ENCODE data around the gene TKFC. TPM values are rescaled to one million over a fixed set of nuclear protein-coding genes. Genes with fewer than 3 reads are reported as not detected.

Gene TKFC
- total and polyA plus RNA-seq, 9 of the 15 experiments (the other 6 are each of a cell fraction or from before 2014, with no cell fraction given) = 2.0 to 61.7 (median 28.5) TPM

DNA sequence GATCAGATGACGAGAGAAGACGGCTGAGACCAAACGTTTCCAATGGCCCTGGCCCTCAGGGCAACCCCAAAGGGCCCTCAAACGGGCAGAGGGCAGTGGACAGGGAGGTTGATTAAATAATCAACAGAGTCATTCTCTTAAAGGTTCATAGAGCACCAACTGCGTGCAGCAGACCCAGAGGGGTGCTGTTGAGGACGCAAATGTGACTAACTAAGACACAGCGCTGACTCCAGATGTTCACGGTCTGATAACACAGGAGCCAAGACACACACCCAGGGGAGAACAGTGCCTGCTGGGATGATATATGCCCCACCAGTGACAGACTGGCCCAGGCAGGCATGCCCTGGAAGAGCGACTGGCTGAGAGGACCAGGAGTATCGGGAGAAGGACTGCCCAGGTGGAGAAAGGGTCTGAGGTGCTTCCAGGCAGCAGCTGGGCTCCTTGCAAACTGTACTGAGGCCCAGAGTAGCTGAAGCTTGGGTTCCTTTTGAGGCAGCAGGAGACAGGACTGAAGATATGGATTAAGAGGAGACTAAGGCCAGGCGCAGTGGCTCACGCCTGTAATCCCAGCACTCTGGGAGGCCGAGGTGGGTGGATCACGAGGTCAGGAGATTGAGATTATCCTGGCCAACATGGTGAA lies 45.6 kb upstream of the TKFC start (continued):
- TF ChIP-seq, protein P1, sequence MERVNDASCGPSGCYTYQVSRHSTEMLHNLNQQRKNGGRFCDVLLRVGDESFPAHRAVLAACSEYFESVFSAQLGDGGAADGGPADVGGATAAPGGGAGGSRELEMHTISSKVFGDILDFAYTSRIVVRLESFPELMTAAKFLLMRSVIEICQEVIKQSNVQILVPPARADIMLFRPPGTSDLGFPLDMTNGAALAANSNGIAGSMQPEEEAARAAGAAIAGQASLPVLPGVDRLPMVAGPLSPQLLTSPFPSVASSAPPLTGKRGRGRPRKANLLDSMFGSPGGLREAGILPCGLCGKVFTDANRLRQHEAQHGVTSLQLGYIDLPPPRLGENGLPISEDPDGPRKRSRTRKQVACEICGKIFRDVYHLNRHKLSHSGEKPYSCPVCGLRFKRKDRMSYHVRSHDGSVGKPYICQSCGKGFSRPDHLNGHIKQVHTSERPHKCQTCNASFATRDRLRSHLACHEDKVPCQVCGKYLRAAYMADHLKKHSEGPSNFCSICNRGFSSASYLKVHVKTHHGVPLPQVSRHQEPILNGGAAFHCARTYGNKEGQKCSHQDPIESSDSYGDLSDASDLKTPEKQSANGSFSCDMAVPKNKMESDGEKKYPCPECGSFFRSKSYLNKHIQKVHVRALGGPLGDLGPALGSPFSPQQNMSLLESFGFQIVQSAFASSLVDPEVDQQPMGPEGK (CRISPR knock-in tag; IDR thresholded peaks at IDR 0.05; ENCODE audit: borderline replicate concordance) = no peak
- peak in 1 of 2 experiments; percentile 47; a peak in 2 of 4 replicates for TF ChIP-seq KDM1A (IDR thresholded peaks at IDR 0.05)
- TF ChIP-seq, protein P2, sequence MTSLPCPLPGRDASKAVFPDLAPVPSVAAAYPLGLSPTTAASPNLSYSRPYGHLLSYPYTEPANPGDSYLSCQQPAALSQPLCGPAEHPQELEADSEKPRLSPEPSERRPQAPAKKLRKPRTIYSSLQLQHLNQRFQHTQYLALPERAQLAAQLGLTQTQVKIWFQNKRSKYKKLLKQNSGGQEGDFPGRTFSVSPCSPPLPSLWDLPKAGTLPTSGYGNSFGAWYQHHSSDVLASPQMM (CRISPR knock-in tag; IDR thresholded peaks at IDR 0.05) = no peak
- TF ChIP-seq CBX8 (IDR thresholded peaks at IDR 0.05; ENCODE audit: borderline replicate concordance, extremely low read depth, low read depth, low read length, poor library complexity, severe bottlenecking) = no peak
- no peak for TF ChIP-seq RBM25 (IDR thresholded peaks at IDR 0.05; ENCODE audit: low read depth, low read length, severe bottlenecking)
- TF ChIP-seq MCM7 (IDR thresholded peaks at IDR 0.05) = no peak
- TF ChIP-seq L3MBTL2 (IDR thresholded peaks at IDR 0.05) = peak; percentile 65
- TF ChIP-seq STAG1 (CRISPR knock-in tag; IDR thresholded peaks at IDR 0.05; ENCODE audit: borderline replicate concordance) = no peak
- TF ChIP-seq, protein P3, sequence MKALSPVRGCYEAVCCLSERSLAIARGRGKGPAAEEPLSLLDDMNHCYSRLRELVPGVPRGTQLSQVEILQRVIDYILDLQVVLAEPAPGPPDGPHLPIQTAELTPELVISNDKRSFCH (CRISPR knock-in tag; IDR thresholded peaks at IDR 0.05) = no peak
- TF ChIP-seq, protein P3 (tag; IDR thresholded peaks at IDR 0.05) = peak; percentile 71; the same call in 1 of the 2 replicates
- TF ChIP-seq PHB2 (IDR thresholded peaks at IDR 0.05; ENCODE audit: low read depth) = peak; percentile 20
- TF ChIP-seq EGR1 (conservative IDR thresholded peaks at IDR 0.05) = peak; percentile 72
- no peak for TF ChIP-seq SRSF1 (IDR thresholded peaks at IDR 0.05; ENCODE audit: low read depth, low read length)
- TF ChIP-seq, protein P4, sequence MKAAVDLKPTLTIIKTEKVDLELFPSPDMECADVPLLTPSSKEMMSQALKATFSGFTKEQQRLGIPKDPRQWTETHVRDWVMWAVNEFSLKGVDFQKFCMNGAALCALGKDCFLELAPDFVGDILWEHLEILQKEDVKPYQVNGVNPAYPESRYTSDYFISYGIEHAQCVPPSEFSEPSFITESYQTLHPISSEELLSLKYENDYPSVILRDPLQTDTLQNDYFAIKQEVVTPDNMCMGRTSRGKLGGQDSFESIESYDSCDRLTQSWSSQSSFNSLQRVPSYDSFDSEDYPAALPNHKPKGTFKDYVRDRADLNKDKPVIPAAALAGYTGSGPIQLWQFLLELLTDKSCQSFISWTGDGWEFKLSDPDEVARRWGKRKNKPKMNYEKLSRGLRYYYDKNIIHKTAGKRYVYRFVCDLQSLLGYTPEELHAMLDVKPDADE (conservative IDR thresholded peaks at IDR 0.05; ENCODE audit: control insufficient read depth, low read depth, low read length) = 0 out of 2 replicates have a peak, but pooled peaks have one; percentile 61
- TF ChIP-seq, protein P5, sequence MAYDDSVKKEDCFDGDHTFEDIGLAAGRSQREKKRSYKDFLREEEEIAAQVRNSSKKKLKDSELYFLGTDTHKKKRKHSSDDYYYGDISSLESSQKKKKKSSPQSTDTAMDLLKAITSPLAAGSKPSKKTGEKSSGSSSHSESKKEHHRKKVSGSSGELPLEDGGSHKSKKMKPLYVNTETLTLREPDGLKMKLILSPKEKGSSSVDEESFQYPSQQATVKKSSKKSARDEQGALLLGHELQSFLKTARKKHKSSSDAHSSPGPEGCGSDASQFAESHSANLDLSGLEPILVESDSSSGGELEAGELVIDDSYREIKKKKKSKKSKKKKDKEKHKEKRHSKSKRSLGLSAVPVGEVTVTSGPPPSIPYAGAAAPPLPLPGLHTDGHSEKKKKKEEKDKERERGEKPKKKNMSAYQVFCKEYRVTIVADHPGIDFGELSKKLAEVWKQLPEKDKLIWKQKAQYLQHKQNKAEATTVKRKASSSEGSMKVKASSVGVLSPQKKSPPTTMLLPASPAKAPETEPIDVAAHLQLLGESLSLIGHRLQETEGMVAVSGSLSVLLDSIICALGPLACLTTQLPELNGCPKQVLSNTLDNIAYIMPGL (CRISPR knock-in tag; IDR thresholded peaks at IDR 0.05) = peak; percentile 29; the same call in 1 of the 2 replicates
- peak; percentile 58 to 67; a peak in 3 of 4 replicates for TF ChIP-seq FOXK2 (conservative IDR thresholded peaks at IDR 0.05 in 1 of 2, IDR thresholded peaks at IDR 0.05 in 1 of 2; ENCODE audit: low read depth in 2 of 2)
- TF ChIP-seq NFE2 (IDR thresholded peaks at IDR 0.05; ENCODE audit: low read depth) = peak; percentile 64
- TF ChIP-seq ZNF77 (CRISPR knock-in tag; IDR thresholded peaks at IDR 0.05) = no peak
- no peak for TF ChIP-seq ETV1 (tag; conservative IDR thresholded peaks at IDR 0.05; ENCODE audit: low read depth)
- TF ChIP-seq ATF7 (IDR thresholded peaks at IDR 0.05) = peak; percentile 74; the same call in 1 of the 2 replicates
- TF ChIP-seq KDM2B (CRISPR knock-in tag; IDR thresholded peaks at IDR 0.05) = no peak
- TF ChIP-seq ZNF764 (CRISPR knock-in tag; IDR thresholded peaks at IDR 0.05; ENCODE audit: low read depth) = no peak
- peak; percentile 86 for TF ChIP-seq RUNX1 (IDR thresholded peaks at IDR 0.05; ENCODE audit: low read depth)

All from K562 (cell line).